ENCODE results near the gene ZIM2. TPM values are rescaled to one million over a fixed set of nuclear protein-coding genes. Genes with fewer than 3 reads are reported as not detected.

The ZIM2 gene
- total and polyA plus RNA-seq, 8 donors: 0.19 to 4.1 (median 3.3) TPM; not detected in 5

DNA sequence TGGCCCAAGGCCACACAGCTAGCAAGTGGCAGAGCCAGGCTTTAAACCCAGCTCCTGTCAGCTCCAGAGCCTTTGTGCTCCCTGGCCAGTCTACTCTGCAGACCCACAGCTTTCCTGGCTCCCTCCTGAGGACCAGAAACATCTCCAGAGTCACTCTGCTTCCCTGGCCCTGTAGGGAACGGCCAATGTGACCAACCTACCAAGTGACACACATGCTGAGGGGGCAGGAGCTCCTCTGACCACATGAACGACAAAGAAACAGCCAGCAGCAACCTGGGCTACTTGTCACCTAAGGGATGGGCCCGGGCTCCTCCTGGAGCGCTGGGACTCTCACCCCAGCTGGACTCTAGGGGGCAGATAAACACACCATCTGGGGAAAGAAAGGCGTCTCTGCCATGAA lies 19.3 kb downstream of the ZIM2 start:
- 51 to 64% (median 61%) methylated on average over 3 to 5 of the region's 5 CpGs for WGBS, 5 donors
- H3K9me3 ChIP-seq: peaks cover 0 to 60% (median 22%) of the 10 kb centered on the region in 4 donors
- H3K27me3 ChIP-seq: no peaks in the 10 kb centered on the region
- no peaks in the 10 kb centered on the region for H3K4me1 ChIP-seq
- TF ChIP-seq POLR2AphosphoS5 (IDR thresholded peaks at IDR 0.05) (no peak), POLR2A (IDR thresholded peaks at IDR 0.05) (no peak), EP300 (IDR thresholded peaks at IDR 0.05) (no peak)
- TF ChIP-seq, protein P1, sequence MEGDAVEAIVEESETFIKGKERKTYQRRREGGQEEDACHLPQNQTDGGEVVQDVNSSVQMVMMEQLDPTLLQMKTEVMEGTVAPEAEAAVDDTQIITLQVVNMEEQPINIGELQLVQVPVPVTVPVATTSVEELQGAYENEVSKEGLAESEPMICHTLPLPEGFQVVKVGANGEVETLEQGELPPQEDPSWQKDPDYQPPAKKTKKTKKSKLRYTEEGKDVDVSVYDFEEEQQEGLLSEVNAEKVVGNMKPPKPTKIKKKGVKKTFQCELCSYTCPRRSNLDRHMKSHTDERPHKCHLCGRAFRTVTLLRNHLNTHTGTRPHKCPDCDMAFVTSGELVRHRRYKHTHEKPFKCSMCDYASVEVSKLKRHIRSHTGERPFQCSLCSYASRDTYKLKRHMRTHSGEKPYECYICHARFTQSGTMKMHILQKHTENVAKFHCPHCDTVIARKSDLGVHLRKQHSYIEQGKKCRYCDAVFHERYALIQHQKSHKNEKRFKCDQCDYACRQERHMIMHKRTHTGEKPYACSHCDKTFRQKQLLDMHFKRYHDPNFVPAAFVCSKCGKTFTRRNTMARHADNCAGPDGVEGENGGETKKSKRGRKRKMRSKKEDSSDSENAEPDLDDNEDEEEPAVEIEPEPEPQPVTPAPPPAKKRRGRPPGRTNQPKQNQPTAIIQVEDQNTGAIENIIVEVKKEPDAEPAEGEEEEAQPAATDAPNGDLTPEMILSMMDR (IDR thresholded peaks at IDR 0.05): no peak
- no peak overlapping the region for H3K27ac ChIP-seq
- H3K36me3 ChIP-seq: peaks cover 0 to 82% (median 28%) of the 10 kb centered on the region in 4 donors
- no peak for DNase-seq
- intact Hi-C loops (cut with DNase I; ENCODE audit: low total_unique reads): no loop called here
- H3K4me3 ChIP-seq: no peak overlapping the region

DNA sequence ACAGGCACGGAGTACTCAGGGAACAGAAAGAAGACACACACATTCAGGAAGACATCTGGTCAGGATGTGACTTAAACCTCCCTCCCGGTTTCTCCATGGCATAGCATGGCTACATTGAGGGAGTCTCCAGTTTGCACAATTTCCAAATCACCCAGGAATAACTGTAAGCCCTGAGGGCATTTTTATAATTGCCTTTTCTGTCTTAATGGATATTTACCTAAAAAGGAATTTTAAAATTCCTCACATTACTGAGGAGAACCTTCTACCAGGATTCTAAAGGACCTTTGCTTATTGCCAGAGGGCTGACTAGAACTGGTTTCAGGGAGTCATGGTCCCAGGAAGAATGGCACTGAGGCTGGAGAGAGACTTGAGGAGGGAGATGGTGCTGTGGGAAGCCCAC lies 21.4 kb downstream of the ZIM2 start:
- Histone ChIP-seq H3K4me1 (no peaks in the 10 kb centered on the region), H3K27ac (no peak overlapping the region), H3K27me3 (no peaks in the 10 kb centered on the region), H3K4me3 (no peak overlapping the region), H3K36me3 (peaks cover 0 to 81% (median 30%) of the 10 kb centered on the region in 4 donors), H3K9me3 (peaks cover 0 to 65% (median 19%) of the 10 kb centered on the region in 4 donors)
- DNase-seq: no peak
- TF ChIP-seq POLR2A (IDR thresholded peaks at IDR 0.05): no peak
- no peak for TF ChIP-seq POLR2AphosphoS5 (IDR thresholded peaks at IDR 0.05)
- no peak for TF ChIP-seq EP300 (IDR thresholded peaks at IDR 0.05)
- TF ChIP-seq, protein P1 (IDR thresholded peaks at IDR 0.05): no peak
- intact Hi-C loops (cut with DNase I; ENCODE audit: low total_unique reads): no loop called here
- WGBS, 5 donors: 70 to 85% (median 76%) methylated on average over 2 of the region's 2 CpGs

DNA sequence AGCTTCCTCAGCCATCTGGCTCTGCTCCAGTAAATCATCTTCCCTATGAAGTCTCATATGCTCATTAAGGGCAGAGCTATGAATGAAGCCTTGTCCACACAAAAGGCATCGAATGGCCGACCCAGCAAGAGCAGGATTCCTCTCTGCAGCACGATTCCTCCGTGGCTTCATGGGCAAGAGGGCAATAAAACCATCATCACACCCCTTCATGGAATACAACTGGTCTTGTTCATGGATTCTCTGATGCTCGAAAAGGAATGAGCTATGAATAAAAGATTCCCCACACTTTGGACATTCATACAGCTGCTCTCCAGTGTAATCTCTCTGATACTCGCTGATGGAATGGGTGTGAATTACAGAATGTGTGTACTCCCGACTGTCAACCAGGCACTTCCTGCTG lies 25.9 kb downstream of the ZIM2 start:
- Histone ChIP-seq H3K27me3 (no peaks in the 10 kb centered on the region), H3K27ac (no peak overlapping the region), H3K36me3 (peaks cover 0 to 35% (median 16%) of the 10 kb centered on the region in 4 donors), H3K4me3 (no peak overlapping the region), H3K4me1 (peaks cover 0 to 4% (median 0%) of the 10 kb centered on the region in 4 donors), H3K9me3 (peaks cover 0 to 40% (median 15%) of the 10 kb centered on the region in 4 donors)
- intact Hi-C loops (cut with DNase I; ENCODE audit: low total_unique reads): no loop called here
- no peak for TF ChIP-seq POLR2AphosphoS5 (IDR thresholded peaks at IDR 0.05)
- TF ChIP-seq EP300 (IDR thresholded peaks at IDR 0.05): no peak
- TF ChIP-seq POLR2A (IDR thresholded peaks at IDR 0.05): no peak
- TF ChIP-seq, protein P1 (IDR thresholded peaks at IDR 0.05): no peak
- 66 to 86% (median 84%) methylated on average over 7 of the region's 7 CpGs for WGBS, 5 donors
- no peak for DNase-seq

DNA sequence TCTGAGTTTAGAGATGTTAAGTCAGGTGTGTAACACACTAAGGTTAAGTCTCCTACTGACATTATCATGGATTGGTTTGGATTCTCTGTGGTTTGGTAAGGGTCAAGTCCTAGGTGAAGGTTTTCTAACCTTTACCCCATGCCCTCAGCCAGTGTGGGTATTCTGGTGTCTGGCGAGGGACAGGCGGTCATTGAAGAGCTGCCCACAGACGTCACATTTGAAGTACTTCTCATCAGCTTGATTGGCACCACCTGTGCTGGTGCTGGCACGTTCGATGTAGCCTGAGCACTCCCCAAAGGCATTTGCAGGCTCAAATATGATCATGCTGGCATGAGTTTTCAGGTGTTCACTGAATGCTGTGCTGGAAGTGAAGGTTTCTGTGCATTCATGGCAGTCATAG lies 27.0 kb downstream of the ZIM2 start:
- no peak for TF ChIP-seq POLR2A (IDR thresholded peaks at IDR 0.05)
- TF ChIP-seq, protein P1 (IDR thresholded peaks at IDR 0.05): no peak
- no peak for TF ChIP-seq POLR2AphosphoS5 (IDR thresholded peaks at IDR 0.05)
- no peak for TF ChIP-seq EP300 (IDR thresholded peaks at IDR 0.05)
- Histone ChIP-seq H3K9me3 (peaks cover 0 to 47% (median 20%) of the 10 kb centered on the region in 4 donors), H3K27ac (no peak overlapping the region), H3K27me3 (no peaks in the 10 kb centered on the region), H3K4me1 (peaks cover 0 to 4% (median 0%) of the 10 kb centered on the region in 4 donors), H3K36me3 (peaks cover 0 to 24% (median 14%) of the 10 kb centered on the region in 4 donors), H3K4me3 (no peak overlapping the region)
- intact Hi-C loops (cut with DNase I; ENCODE audit: low total_unique reads): no loop called here
- 73 to 93% (median 87%) methylated on average over 5 of the region's 5 CpGs for WGBS, 5 donors
- DNase-seq: no peak
